GM18873 (cell line): ENCODE data around the gene HYCC1.
"Not testable (repeated sequence)": the region's sequence is repeated elsewhere in the genome, so short reads cannot be mapped to it uniquely, and the experiment has no call there.

Experiments used
- ATAC-seq: cut with Tn5 transposase; IDR thresholded peaks from one replicate; pipeline ENCODE4 v1.9.1; 2021; ENCODE audit warnings: mild to moderate bottlenecking, moderate library complexity, moderate number of reproducible peaks; ENCODE audit not compliant: unreplicated experiment, low FRiP score

HYCC1 gene

DNA sequence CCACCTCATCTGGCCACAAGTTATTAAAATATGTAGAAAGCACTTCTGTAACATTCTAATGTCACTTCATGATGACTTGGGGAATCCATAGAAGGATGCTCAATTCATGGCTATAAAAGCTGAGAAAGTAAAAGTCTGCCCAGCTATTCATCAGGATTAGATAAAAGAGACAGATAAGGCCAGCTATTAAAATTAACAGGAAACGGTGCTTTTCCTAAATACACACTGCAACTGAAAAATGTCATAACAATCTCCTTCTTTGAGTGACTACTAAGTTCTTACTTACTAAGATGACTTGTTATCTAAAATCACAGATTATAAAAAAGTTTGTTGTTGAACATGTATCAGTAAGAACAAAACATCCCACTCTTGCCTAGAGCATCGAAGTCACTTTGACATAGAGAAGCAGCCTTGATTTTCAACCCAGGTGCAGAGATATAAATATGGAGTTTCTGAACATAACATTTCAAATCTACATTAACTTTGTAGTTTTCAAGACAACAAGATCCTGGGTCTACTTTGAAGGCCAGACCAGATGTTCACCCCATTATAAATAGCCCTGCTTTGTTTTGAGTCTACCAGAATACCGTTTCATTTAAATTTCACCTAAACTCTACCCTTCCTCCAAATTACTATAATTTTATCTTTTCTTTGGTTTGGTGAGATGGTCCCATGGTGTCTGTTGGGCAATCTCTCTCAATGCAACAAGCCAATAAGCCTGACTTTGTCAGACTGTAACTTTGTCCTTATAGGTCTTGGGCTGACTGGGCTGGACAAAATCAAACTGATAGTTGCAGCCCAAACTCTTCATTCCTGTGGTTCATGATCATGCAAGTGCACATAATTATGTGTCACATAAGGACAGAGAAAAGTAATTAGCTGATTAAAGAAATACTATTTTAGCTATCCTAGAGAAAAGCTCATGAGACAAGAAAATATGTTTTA lies 24.0 kb downstream of the HYCC1 start:
- no peak for ATAC-seq

DNA sequence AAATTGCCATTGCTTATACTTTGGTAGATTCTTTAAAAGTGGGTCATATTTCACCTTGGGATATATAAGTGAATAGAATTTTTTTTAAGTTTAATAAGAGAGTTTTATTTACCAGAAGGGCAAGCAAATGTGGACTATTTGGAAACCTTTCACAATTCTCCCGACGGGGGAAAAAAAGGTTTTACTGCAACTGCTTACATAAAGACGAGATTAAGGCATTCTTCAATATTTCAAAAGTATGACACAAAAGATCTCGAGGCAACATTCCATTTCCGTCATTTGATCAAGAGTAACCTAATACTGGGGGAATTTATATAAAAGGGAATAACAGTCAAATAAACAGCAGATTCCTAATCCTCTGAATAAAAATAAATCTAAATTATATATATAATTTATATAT lies 28.5 kb downstream of the HYCC1 start:
- ATAC-seq = no peak

DNA sequence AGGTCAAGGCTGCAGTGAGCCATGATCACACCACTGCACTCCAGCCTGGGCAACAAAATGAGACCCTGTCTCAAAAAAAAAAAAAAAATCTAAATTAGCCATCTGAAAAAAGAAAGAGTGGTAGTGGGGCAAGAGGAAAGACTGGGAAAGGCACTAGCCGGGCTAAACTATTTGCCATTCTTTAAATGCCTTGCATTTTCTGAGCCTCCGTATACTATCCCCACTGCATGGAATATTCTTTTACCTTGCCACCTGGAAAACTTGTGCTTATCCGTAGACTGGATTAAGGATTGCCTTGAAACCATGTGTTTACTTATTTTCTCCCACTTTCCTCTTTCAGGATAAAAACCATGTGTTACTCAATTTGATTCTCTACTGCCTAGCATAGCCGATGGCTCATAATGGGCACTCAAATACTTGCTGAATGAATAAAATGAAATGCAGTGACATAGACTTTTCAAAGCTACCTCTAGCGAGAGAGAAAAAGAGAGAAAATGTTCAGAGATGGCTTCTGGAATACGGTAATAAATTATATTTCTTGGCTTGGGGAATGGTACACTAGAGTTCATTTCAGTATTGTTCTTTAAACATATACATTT lies 30.6 kb downstream of the HYCC1 start:
- no peak for ATAC-seq

DNA sequence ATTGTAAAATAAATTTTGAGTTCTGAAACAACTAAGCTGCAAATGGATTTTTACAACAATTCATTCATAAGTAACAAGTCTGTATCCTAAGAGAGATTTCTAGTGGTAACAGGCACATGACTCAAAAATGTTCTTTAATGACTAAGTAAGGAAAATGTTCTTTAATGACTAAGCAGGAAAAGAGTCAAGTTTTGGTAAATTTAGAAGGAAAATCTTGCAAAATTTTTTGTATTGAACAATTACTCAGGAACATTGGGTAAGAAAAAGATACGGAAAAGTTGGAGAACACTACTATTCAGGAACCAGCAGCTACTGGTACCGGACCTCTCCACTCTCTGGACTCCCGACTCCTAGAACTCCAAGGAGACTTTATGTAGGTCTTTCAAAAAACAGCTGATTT lies 33.5 kb downstream of the HYCC1 start:
- ATAC-seq = no peak

DNA sequence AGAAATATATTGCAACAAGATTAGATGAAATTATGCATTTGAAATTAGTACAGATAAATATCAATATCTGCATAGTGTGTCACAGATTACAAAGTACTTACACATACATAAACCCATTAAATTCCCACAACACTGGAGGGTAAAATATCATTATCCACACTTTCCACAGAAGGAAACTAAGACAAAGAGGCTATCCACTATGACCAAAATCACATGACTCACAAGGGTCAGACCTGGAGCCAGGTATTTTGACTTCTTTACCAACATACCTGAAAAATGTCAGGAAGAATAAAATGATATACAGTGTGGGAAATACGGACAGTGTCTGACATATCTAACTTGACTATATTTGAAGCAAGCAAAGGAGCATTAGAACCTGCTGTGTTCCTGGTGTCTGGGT lies 34.1 kb downstream of the HYCC1 start:
- ATAC-seq = no peak

DNA sequence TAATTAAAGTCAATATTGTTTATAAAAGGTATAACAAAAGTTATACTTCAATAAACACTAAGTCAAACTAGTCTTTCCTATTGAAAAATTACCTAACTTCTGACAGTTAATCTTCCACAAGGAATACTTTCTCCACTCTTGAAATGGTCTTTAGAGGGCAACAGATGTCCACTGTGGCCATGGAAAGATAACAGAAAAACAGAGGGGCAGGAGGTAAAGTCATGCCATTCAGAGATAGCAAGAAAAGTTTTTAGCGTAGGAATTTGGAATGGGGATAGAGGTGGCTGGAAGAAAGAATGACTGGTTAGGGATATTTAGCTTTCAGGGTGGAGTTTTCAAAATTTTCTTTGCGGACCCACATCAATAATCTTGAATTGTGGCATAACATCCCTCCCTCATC lies 34.7 kb downstream of the HYCC1 start:
- no peak for ATAC-seq

DNA sequence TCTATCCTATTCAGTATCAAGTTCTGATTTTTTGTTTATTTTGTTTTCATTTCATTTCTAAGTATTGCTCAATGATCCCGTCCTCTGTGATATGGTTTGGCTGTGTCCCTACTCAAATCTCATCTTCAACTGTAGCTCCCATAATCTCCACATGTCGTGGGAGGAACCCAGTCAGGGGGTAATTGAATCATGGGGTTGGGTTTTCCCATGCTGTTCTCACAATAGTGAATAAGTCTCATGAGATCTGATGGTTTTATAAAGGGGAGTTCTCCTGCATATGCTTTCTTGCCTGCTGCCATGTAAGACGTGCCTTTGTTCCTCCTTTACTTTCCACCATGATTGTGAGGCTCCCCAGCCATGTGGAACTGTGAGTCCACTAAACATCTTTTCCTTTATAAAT lies 39.3 kb downstream of the HYCC1 start:
- ATAC-seq = not testable (repeated sequence)

DNA sequence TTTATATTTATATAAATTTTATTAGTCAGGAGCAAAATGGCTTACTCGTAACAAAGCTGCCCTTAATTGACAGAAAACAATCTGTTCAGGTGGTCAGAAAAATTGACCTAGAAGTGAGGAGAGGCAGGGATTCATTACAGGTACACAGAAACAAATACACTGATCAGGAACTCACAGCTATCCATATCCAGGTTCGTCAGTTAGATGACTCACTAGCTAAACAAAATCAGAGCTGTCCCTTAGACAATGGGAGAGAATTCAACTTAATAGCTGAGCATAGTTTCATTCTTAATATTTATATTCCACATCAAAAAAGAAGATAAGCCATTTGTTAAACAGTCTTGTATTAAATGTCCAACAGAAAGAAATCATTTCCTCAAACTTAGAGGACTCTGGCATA lies 41.7 kb downstream of the HYCC1 start:
- ATAC-seq = no peak

DNA sequence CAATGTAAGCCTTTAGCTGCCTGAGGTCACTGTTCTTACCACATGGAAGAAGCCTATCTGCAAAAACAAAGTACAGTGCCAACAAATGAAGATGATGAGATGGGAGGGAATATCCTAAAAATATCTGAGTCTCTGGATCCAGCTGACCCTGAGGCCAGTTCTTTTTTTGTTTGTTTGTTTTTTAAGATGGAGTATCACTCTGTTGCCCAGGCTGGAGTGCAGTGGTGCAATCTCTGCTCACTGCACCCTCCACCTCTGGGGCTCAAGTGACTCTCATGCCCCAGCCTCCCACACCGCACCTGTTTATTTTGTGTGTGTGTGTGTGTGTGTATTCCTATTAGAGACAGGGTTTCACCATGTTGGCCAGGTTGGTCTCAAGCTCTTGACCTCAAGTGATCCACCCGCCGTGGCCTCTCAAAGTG lies 44.9 kb downstream of the HYCC1 start:
- no peak for ATAC-seq
